Fibroblast of gingiva (primary cell): ENCODE results near the gene FA2H.

Experiments
- DNase-seq: peaks from one replicate; pipeline ENCODE4 v3.0.0-alpha.2; 2011; ENCODE audit warnings: low read depth

The FA2H gene

DNA sequence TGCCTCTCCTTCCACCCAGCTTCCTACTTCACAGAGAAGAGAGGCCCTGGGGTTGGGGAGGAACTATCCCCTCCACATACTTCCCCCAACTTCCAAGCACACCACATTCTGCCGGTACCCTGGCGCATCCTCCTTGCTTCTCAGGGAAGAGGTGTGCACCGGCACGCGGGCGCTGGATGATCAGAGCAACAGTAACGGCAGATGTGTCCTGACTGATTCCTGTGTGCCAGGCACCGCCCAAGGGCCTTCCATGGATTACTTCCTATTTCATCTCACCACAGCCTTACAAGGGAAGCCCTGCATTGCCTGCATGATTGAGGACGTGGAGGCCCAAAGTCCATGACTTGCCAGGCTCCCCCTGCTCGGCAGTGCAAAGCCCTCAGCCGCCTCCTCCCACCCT, 52.9 kb downstream of the FA2H start:
- no peak for DNase-seq

DNA sequence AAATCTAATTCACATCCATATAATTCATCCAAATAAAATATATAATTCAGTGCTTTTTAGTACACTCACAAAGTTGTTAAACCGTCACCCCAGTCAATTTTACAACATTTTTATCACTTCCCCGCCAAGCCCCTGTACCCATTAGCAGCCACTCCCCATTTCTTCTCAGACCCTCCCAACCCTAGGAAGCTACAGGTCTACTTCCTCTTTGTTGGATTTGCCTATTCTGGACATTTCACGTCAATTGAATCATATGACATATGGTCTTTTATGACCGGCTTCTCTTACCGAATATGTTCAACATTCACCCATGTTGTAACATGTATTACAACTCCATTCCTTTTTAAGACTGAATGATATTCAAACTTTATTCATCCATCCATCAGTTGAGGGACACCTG, 54.0 kb downstream of the FA2H start:
- DNase-seq: no peak

DNA sequence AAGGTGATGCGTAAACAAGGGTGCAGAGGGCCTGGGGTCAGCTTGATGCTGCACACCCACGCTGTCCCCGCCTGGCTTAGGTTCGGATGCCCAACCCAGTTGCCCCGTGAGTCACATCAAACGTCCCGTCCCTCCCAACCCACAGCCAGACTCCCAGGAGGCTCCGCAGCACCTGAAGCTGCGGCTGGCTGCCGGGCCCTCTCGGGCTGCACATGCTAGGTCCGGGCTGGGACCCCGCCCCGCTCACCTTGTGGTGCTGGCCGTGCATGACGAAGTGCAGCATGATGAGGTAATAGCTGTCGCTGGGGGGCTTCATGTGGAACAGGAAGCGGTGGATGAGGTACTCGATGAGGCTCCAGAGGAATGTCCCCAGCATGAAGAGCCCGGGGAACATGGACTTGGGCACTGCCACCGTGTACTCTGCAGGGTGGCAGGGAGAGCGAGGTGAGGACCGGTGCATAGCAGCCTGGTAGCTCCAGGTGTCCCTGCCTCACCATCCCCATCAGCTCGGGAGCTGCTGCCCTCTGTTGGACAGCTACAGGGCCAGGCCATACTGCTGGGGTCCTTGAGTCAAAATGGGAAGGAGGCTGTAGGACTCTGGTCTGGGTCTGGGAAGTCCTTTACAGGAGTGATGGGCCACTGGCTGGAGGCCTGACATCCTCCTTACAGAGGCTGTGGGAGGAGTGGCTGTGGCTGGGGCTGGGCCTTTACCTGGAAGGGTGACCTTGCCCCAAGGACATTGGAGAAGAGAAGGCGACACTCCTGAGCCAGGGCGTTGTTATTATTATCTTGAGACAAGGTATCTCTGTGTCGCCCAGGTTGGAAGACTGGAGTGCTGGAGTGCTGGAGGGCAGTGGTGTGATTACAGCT, 55.6 kb downstream of the FA2H start:
- DNase-seq: no peak

DNA sequence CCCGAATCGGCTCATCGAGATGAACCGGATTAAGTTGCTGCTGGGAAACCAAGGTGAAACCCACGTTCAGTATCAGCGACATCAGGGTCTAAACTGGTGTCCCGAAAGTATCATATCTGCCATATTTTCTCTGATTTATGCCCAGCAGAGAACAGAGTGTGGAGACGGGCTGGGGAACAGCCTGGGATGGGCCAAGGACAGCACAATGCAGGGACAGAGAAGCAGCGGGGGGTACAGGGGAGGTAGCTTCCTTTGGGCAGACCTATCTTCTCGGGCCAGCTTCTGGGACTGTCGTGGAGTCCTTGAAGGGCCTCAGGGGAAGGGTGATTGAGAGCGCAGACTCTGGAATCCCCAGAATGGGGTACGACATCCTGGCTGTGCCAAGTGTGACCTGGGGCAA, 56.5 kb downstream of the FA2H start:
- DNase-seq: no peak

DNA sequence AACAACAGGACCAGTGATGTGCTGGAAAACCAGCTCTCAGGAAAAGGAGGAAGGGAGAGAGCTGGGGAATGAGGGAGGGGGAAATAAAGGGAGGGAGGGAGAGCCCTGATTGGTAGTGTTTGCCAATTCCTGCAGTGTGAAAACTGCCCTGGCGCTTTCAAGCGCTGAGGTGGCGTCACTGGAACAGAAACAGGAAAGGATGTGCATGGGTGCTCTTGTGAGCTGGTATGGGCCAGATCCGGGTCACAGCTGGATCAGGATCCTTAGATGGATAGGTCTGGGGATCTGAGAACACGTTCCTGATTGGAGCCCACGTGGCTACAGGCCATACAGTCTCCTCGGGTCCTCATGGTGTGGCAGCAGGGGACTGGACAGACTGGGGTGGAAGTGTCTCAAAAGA, 57.3 kb downstream of the FA2H start:
- DNase-seq: no peak

DNA sequence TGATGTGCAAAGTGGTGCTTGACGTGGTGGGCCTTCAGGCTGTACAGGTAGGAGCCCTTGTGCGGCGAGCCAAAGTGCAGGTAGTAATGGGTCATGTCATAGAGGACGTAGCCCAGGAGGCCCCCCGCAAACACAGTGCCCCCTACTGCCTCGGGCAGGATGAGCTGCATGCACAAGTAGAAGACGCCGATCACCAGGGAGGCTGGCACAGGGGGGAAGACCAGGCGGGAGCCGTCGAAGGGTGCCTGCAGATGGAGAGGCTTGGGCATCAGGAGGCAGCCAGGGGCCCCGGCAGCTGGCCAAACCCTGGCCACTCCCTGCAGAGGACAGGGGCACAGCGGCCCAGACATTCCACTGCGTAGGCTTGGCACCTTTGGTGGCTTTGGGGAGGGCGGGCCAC, 58.3 kb downstream of the FA2H start:
- no peak for DNase-seq

DNA sequence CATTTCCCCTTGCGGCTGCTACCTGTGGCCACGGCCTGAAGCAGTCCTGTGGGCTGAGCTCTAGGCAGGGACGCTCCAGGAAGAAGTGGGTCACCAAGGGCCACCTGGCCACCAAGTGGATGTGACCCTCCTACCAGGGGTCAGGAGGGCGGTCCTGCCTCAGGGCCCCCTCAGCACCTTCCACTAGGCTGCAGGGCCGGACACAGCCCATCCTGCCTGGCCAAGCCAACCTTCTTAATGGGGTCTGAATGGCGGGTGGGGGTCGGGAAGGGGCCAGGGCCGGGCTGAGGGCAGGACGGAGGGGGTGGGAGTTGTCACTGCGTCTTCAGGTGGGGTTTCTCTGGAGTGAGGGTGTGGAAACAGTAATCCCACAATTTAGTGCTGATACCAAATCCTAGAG, 60.7 kb downstream of the FA2H start:
- no peak for DNase-seq

DNA sequence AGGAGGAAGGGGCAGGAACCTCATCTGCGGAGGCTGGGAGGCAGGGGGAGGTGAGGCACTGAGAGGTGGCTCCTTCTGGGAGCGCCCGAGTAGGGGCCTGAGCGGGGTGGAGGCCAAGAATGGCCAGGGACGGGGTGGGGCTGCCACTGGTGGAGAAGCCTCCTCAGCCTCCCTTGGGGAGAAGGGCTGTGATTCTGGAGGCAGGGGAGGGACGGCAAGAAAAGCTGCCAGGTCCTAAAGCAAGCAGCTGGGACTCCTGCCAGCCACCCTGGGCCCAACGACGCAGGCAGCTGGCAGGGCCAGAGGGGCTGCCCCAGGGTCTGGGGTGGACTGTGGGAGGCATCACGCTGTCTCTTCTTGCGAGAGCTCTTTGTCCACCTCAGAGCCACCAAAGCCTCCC, 61.3 kb downstream of the FA2H start:
- DNase-seq: no peak

DNA sequence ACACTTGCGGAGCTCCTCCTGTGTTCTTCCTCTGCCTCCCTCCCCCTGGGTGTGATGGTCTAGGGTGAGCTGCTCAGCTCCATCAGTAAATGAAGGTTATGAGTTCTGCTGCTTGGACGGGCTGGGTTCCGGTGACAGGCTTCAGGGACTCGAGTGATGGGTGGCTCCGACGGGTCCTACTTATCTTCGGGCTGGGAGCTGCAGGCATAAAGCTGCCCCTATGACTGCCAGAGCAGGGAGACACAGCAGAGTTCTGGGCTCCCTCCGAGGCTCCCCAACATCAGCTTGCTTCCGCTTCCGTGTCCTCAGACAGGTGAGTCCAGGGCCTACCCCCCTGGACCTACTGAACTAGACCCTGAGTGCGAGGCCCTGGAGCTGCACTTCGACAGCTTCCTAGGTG, 62.7 kb downstream of the FA2H start:
- no peak for DNase-seq

DNA sequence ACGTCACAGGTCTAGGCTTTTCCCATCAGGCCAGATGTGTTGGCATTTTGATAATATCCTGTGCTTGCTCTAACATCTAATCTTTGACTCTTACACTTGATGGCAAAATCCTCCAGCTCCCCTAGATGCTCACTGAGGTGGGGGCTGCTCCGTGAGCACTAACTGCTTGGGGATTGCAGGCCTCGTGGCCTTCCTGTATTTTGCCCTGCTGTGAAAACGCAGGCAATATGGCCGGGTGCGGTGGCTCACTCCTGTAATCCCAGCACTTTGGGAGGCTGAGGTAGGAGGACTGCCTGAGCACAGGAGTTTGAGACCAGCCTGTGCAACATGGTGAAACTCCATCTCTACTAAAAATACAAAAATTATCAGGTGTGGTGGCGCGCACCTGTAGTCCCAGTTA, 64.2 kb downstream of the FA2H start:
- no peak for DNase-seq

DNA sequence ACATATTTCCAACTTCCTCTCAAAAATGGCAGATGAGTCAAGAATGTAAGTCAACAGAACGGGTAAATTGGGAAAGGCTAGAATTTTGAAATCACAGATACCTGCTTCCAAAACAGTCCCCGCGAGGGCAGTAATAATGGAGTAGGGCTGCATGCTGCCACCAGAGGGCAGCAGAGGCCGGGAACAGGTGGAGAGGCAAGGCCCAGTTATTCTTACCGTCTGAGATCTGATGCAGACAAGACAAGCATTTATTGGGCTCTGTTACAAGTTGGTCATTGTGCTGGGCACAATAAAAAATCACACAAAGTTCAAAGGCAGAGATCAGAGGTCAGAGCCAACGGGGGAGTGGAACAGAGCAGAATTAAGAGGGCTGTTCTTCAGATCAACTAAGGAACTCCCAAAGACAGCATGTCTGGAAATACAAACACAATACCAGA, 65.2 kb downstream of the FA2H start:
- DNase-seq: peak; percentile 71

DNA sequence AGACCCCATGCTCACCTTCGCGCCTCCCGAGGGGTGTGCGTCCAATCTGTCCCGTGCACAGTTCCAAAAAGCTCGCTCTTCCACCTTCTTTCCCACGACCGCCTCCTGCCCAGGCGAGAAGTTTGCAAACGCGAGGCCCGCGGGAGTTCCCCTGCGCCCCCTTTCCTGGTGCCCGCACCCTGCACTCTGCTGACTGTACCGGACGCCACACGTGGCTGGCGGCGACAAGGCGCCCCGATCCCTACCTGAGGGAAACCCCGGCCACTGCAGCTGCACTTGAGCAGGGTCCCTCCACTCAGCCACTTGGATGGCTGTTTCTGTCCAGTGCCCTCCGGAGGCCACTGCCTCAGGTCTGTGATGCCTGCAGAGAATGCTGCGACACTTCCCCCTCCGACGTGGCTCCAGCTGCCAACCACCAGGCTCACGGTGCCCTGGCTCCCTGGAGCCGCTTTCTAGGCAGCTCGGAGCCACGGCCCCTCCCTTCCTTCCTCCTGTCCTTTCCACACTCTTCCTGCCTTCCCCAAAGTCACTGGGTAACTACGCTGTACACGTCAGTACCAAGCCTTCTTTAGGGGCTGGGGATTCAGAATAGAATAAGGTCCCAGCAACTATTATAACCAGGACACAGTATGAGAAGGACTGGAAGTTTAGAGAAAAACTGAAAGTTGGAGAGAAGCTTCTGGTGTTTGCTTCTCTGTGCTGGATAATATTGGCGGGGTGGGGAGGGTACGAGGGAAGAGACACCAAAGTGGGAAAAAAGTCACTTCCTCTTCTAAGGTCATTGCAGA, 74.0 kb downstream of the FA2H start, which contains the start of gene MLKL:
TSS of gene MLKL (minus strand) at position 425 of the 788 bp plus-strand sequence. CDS start 5,105 bp downstream, outside the sequence.
- peak; percentile 59 for DNase-seq

DNA sequence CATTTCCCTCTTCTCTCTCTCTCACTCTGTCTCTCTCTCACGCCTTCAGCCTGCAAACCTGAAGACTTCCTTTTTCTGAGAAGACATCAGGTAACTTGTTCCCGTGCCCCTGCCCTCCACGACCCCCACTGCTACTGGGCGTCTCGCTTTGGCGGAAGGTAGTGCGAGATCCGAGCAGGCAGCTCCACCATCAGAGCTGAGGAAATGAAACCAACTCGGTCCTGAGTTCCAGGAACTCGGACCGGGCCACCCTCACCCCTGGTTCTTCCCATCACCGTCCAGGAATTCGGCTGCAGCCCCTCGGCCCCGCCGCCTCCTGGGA, 74.5 kb downstream of the FA2H start:
- DNase-seq: no peak

DNA sequence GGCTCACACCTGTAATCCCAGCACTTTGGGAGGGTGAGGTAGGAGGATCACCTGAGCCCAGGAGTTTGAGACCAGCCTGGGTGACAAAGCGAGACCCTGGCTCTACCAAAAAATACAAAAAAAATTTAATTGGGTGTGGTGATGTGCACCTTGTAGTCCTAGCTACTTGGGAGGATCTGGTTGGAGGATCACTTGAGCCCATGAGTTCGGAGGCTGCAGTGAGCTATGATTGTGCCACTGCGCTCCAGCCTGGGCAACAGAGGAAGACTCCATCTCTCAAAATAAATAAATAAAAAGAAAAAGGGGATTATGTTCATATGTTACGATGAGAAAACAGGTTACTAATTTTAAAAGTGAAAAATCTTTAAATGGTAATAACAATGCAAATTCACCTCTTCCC, 75.0 kb downstream of the FA2H start:
- no peak for DNase-seq

DNA sequence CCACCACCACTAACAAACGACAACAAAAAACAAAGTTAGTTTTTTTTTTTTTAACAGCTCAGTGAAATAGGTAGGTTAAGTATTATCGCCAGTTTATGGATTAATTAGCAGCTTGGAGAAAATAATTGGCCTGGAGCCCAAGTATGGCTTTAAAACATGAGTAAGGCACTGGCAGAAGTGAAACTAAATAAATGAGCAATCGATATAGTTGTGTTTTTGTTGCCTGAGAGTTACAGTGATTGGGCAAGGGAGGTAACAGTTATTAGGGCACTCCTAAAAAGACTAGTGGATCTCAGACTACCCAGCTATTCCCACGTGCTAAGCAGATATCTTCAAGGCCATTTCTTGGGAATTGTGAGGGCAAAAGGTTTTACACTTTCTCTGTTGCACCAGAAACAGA, 76.4 kb downstream of the FA2H start:
- DNase-seq: peak; percentile 4

DNA sequence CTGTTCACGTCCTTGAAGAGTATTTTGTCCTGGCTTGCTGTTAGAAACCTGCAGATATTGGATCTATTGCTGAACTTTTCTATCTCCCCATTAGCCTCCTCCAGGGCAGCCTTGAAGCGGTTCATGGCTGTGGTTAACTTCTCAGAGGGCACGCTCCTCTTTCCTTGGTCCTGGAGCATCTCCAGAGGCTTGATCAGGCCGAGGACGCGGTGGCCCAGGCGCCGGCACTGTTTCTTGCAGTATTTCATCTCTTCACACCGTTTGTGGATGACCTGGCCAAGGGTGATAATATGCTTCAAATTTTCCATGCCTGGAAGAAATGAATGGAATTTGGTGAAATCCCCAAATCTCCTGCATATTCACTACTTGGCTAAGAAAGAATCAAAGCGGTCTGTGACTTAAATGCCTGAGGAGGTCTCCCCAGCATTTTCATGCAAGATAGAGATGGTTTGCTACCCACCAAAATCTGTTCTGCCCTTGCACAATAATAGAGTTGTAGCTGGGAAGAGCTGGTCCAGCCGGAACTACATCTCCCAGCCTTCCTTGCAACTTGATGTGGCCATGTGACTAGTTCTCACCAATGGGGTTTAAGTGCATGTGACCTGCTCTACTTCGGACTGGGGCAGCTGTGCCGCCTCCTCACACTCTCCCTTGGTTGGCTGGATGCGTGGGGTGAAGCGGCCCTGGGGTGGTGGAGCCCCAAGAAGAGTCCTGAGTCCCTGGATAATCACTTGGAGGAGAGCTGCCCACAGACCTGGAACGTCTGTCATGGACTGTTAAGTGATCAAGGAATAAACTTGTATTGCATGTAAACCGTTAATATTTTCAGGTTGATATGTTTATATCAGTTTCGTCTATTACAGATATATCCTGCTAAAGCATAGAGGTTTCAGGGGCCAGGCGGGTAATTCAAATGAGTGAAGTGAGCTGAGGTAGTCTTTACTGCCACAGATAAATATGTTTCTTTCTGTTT, 78.9 kb downstream of the FA2H start:
- DNase-seq: peak; percentile 92

DNA sequence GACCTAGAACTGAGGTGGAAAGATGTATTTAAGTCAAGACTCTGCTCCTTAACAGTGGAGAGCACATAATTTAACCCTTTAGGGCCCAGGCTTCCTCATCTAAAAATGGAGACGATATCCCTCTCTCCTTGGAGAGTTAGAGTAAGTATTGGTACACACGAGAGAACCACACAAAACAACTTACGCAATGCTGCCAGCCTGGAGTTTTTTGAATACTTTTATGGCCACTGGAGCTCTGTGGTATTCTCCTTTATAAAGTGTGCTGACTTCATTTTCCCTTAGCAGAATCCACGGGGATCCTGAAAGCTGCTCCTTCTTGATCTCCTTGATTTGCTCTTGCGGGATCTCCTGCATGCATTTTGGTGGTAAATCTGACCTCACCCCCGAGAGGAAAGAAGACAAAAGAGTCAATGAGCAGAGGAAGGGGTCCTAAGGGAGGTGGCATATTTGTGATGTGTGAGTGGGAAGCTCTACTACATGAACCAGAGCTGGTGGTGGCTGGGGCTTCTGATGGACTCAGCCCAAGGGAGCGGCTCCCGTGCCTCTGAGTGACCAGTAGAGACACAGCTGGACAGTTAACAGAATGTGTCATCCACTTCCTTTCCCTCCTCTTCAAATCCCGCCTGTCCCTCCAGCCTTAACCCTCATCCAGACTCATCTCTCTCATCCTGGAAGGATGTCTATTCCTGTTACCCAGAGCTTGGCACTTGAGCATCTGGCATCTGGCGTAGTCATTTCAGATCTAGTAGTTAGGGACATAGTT, 83.3 kb downstream of the FA2H start:
- DNase-seq: peak; percentile 64

DNA sequence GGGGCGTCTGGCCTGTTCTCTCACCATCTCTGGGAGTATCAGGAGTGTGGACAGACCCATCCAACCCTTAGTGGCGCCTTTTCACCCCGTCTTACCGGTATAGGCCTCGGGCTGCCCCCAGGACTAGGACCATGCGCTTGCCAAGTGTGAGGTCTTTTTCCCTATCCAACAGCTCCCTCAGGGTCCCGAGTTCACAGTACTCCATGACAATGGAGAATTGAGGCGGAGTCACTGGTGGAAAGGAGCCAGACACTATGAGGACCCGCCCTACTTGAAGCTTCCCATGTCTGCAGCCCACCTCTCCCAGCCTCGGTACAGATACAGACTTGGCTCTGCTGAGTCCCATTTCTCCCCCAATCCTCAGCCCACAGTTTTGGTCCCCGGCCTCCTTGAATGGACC, 92.1 kb downstream of the FA2H start:
- DNase-seq: no peak

DNA sequence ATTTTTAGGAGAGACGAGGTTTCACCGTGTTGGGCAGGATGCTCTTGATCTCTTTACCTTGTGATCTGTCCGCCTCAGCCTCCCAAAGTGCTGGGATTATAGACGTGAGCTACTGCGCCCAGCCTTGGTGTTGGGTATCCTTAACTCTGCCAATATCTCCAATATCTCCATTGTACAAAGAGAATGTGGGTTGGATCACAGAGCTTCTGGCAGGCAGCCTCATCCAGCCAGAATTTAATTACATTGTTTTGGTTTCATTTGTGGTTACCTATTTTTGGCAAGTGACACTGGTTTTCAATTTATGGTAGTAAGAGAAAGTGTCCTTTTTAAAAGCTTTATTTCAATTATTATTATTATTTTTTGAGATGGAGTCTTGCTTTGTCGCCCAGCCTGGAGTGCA, 93.9 kb downstream of the FA2H start:
- DNase-seq: no peak

DNA sequence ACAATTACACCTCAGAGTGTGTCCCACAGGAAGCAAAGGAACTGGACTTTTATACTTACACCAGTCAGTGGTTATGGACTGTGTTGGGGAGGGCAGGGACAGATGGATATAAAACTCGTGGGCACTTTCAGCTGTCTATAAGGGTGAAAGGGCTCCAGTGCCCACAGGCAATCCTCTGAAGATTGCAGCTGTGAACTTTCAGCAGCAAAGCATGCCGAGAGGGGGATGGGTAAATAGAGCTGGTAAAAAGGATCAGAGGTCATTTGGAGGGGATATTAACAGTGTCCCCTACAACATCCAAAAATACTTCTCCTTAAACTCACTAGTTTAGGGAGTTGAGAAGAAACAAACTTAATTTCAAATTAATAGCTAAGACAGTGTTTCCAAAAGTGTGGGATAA, 94.6 kb downstream of the FA2H start:
- no peak for DNase-seq

DNA sequence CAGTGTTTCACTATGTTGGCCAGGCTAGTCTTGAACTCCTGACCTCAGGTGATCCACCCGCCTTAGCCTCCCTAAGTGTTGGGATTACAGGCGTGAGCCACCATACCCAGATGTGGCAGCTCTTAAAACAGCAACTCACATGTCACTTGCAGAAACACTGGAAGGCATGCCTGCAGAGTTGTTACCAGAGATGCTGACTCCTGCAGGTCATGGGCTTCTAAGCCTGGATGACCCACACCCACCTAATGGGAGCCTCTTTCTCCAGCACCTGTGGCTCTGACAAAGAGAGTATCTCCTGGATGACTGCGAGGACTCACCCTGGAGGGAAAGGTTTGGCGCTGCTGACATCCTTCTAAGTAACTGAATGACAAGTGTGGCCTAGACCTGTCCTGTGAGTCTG, 96.8 kb downstream of the FA2H start:
- DNase-seq: no peak

DNA sequence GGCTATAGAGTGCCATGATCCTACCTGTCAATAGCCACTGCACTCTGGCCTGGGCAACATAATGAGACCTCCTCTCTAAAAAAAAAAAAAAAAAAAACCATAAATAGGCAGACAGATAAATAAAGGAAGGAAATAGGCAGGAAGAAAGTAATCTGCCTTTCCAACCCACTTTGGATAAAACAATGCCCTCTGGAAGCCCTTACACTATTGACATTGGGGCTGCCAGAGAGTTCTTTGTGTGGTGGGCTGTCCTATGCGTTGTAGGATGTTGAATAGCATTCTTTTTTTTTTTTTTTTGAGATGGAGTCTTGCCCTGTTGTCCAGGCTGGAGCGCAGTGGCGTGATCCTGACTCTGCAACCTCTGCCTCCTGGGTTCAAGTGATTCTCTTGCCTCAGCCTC, 100.7 kb downstream of the FA2H start:
- no peak for DNase-seq
